IPS DF 4.7 (cell line): ENCODE results near the gene PANK1.

ENCODE experiments used
- DNase-seq: peaks from one replicate; pipeline ENCODE4 v3.0.0-alpha.2; 2013; ENCODE audit warnings: low spot score; ENCODE audit errors: extremely low read depth

The PANK1 gene

DNA sequence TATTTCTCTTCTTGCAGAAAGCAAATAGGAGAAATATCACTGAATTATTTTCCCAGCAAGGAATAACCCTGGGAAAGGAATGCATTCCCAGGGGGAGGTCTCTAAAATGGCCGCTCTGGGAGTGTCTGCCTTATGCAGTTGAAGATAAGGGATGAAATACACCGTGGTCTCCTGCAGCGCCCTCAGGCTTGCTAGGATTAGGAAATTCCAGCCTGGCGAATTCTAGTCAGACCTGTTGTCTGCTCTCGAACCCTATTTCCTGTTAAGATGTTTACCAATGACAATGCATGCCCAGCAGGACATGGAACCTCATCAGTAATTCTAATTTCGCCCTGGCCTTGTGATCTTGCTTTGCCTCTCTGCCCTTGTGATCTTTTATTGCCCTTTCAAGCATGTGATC, 24.7 kb downstream of the PANK1 start:
- peak; percentile 28 for DNase-seq

DNA sequence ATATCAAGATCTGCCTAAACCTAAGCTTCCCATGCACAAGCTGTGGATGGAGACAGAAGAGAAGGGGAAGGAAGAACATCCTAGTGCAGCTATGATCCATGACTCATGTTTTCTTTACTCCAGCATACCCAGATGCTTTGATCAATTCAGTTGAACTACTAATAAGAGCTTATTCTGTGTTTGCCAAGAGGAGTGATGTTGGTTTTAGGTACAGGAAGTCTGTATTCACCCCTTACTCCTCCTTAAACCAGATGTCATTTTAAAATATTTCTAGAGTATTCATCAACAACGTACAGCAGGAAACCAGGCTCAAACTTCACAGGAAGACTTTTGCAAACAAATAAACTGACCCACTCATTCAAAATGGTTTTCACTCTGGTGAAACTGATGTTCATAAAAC, 29.2 kb downstream of the PANK1 start:
- no peak for DNase-seq

DNA sequence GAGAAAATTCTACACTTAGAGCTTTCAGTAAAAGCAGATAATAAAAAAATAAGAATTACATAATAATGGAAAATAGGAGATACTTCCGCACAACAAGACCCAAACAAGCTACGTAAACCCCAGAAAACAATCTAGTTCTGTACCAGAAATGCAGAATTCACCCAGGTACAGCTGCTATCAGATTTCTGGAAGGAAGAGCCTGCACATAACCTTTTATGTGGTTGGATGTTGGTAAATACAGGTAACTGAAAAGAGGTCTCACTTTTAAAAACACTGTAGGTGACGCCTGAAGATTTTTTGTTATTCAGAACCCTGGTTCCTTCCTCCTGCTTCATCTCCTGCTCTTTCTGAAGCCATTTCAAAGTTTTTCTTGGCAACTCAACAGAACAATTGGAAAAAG, 29.9 kb downstream of the PANK1 start:
- DNase-seq = no peak

DNA sequence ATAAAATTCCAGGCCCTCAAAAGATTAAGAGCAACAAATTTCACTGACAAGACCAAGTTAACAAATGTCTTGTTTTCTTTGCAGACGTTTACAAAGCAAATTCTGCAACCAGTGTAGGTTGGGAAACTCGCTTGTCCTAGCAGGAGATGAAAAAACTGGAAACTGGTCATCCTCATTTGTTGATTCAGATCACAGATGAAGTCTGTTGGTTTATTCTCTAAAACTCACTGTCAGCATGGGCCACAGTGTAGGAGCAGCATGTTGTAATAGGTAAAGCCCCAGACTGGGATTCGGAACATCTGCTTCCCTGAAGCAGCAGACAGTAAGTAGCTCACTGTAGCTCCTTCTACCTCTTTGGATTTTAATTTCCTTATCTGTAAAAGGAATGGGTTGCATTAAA, 31.5 kb downstream of the PANK1 start:
- no peak for DNase-seq

DNA sequence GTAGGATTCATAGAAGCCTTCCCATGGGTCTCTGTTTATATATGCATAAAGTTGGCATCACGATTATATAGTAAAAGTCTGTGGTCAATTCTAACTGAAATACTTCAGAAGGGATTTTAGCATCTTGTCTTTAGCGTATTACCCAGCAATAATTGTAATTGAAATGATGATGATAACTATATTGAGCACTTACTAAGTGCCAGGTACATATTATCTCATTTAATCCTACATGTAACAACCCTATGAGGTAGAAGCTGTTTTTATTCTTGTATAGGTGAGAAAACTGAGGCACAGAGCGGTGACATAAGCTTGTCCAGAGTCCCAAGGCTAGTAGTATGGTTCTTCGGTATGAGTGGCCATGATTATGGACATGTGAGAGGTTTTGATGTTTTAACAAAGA, 33.8 kb downstream of the PANK1 start:
- DNase-seq = no peak

DNA sequence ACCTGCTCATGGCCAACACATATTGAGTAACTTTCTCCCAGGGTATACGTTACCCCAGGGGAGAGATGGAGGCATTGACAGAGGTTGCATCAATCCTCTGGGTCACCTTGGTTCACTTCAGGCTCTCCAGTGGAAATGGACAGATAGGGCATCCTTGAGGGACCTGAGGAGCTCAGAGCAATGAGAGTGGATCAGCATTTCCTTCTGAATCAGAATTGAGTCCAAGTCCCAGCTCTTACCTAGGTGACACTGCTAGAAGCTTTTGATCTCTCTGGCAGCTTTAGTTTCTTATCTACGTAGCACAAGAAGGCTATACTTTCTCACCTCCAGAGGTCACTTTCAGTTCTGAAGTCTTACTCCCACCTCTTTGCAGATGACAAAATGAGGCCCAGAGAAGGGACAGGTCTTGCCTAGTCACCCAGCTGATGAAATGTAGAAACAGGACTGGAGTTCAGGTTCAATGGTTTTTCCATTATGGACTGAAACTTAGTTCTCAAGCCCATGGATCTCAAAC, 35.2 kb downstream of the PANK1 start:
- no peak for DNase-seq

DNA sequence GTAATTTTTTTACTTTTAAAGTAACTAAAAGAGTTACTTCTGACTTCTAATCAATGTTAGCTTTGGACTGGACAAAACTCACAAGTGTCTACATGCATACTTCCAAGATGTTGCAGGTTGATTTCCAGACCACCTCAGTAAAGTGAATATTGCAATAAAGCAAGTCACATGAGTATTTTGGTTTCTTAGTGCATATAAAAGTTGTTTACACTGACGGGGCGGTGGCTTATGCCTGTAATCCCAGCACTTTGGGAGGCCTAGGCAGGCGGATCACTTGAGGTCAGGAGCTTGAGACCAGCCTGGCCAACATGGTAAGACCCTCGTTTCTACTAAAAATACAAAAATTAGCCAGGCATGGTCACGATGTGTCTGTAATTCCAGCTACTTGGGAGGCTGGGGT, 40.8 kb downstream of the PANK1 start:
- no peak for DNase-seq

DNA sequence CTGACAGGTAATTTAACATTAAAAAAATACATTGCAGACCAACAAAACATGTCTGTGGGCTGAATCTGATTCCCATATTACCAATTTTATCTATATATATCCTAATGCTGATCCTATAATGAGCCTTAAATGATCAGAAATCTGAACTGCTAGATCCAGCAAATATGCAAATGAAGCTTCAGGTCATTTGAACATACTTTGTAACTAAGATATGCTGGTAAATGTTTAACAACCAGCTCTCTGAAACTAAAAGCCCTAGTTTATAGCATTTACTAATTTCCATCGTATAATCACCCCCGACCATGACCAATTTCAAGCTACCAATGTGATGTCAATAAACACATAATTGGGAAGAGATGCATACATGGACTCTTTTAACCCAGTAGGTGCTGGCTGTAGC, 42.1 kb downstream of the PANK1 start:
- no peak for DNase-seq

DNA sequence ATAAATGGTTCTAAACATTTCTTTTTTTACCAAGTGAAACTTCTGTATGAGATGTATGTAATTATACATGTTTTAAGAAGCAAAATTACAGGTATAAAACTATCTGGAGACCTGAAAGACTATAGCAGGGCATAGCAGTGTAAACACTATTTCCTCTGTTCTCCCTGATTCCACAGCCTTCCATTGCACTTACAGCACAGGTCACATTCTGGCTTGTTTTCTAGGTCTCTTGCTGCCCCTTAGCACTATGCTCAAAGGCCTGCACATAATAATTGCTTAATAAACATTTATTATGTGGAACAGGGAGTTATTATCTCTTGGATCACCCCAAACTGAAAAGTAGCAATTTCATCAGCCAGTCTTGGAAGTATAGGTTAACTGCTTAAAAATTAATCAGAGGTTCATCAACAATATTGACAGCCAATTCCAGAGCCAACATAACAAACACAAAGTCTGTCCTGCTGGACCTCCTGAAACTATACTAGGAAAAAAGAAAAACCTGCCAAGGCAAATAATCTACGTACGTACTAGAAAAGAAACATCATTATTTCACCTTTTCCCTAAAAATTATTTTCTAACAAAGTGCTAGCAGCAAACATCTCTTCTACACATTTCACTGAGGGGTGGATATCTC, 43.2 kb downstream of the PANK1 start:
- no peak for DNase-seq

DNA sequence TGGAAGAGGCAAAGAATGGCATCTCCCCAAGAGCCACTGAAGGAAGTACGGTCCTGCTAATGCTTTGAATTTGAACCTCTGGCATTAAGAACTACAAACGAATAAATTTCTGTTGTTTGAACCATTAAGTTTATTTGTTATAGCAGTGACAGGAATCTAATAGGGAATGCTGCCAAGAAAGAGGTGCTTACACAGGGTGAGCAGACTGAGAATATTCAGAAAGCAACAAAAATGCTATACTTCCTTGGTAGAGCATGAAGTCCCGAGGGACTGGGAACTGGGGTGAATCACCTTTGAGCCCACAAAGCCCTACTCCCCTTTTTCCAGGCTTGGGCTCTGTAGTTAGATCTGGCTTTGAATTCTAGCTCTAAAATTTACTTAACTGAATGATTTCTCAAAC, 45.0 kb downstream of the PANK1 start:
- no peak for DNase-seq

DNA sequence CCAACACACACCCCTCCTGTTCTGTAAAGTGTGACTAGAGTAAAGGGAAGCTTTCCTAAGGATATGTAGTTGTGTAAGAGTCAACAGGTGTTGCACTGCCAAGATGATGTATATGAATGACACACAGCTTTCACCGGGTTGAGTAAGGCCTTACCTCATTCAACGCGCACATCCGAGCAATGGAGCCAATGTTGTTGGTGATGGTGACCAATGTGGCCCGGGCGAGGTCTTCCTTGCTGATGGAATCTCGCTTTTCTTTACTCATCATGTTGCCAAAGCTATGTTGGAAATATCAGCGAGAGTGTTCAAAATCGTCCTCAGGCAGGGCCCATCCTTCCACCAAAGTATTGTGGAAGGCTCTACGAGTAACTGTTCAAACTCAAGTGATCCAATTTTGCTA, 52.0 kb downstream of the PANK1 start:
- DNase-seq = no peak

DNA sequence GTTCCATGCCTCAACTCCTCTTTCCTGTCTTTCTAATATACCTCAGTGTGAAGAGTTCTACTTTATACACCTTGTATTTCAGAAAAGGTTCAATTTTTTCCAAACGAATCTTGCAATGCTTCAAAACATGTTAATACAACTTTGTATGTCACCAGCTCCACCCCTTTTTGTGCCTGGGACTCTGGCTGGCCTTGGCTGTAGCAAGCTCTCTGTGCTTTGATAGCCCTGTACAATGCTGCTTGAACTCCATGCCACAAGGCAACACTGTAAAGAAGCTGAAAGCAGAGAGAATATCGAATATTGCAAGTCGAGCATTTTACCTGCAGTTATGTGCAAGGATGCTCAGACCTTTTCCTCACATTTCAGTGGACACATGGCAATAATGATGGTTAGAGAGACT, 52.5 kb downstream of the PANK1 start:
- no peak for DNase-seq

DNA sequence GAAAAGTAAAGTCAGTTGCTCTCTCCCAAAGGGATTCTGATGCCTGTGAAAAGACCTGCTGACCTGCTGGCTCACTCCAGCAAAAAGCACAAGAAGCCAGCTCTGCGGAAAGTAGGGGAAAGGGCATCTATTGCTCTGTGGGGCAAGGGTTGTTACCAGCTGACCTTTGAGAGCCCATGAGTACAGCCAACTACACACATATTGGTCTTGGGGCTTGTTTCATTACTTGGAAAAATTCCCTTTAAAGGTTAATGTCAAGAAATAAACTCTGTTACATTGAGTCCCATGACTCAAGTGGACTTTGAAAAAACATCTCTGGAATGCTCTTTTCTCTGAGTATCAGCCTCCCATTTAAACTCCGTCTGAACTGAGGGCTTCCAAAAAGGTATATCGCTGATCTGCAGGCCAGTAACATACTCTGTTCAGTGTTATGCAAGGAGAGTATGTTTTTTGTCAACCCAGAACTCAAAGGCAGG, 53.2 kb downstream of the PANK1 start:
- DNase-seq = no peak

DNA sequence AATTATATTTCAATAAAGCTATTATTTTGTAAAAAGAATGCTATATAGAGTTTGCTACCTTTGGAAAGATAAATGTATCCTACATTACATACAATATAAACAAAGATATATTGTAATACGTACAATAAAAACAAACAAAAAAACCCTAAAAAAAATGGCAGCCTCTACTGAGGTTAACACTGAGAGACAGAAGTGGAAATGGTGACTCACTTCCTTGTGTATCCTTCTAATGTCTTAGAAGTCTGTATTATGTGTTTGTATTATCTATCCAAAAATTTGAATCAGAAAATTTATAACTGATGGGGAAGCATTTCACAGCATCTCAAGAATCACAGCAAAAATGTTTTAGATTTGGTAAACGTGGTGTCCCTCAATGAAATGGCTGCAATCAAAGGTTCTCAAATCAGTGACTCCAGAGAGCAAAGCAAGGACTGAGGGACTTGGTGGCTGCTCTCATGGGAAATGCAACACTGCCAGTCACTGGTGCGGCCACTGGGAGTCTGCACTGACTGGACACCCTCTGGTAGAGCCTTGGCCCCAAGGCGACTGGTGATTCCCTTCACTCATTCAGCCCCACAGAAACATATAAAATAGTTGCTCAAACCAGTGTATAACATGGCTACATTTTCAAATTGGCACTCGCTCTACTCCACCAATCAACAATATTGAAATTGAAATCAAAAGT, 53.8 kb downstream of the PANK1 start:
- no peak for DNase-seq

DNA sequence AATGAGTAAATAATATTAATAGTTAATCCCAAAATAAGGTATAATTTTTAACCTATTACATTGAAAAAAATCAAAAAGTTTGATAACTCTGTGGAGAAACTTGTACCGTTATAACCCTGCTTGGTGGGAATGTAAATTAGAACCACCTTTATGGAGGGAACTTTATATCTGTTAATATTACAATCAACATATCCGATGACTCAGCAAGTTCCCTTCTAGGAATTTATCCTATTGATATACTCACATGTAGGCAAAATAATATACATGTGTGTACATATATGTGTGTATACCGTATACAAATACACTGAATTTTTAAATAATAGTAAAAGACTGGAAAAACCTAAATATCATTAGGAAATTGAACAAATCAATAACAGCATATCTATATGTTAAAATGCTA, 54.7 kb downstream of the PANK1 start:
- DNase-seq = no peak

DNA sequence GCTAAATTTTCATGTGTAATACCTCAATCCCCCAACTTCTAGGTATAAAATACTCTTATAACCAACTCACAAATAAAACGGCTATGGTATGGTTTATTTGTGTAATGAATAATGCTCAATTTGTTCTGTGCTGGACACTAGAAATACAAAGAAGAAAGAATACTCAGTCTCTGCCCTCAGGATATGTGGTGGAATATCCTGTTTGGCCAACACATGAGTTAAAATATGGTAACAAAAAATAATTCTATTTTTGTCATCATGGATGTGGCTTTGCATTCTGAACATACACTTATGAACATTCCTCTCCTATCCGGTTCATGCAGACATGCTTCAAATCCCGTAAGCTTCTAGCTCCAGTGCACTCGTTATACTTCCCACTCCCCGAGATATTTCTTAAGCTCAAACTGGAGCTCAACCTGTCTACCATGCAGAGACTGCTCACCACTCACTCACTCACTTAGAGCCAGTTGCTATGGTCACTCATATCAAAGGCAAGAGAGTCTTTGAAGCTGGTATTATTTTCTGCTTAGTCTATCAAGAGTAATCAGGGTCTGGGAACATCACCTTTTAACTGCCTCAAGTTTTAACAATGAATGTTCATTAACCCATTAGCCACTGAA, 55.8 kb downstream of the PANK1 start:
- DNase-seq = no peak

DNA sequence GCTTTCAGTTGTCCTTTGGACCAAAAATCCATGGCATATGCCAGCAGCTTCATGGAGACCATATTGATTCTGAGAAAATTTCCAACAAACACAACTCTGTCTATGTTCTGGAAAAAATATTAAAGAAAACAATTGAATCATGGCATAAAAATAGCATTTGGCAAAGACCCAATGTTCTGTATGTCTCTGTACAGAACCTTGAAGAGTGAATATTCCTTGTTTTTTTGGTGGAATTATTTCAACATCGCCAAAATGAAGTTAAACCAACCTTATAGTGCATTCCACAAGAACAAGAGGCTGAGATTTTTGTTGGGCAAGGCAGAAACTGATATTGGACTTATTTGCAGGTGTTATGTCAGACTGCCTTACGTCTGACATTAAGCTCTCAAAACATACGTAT, 56.4 kb downstream of the PANK1 start:
- DNase-seq = no peak

DNA sequence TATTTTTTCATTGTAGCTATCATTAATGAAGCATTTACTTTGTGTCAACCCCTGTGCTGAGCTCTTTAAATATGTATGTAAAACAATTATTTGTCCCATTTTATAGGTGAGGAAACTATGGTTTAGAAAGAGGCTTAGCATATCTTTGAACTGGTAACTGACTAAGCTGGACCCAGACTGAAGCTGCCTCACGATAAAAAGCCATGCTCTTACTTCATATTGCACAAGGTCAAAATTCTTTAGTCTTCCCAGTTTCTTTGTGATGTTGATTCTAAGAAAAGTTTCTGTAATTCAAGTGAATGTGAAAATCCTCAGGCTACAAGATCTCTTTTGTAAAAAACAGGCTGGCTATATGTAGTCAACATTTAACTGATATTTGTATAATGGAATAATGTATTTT, 63.0 kb downstream of the PANK1 start:
- no peak for DNase-seq

DNA sequence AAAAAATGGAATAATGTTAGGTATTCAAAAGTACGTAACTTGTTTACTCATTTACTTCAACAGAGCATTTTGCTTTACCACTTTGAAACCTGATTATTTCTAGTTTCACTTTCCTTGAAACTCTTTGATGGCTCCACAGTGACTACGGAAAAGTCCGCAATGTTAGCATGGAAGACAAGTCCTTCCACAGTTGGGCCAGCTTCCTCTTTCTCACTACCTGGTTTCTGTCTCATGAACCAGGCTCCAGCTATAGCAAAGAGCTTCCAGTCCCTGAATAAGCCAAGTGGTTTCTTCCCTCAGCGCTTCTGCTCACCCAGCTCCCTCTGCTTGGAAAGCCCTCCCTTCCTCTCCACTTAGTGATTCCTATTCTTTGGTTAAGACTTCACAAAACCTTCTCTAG, 64.8 kb downstream of the PANK1 start:
- DNase-seq = no peak

DNA sequence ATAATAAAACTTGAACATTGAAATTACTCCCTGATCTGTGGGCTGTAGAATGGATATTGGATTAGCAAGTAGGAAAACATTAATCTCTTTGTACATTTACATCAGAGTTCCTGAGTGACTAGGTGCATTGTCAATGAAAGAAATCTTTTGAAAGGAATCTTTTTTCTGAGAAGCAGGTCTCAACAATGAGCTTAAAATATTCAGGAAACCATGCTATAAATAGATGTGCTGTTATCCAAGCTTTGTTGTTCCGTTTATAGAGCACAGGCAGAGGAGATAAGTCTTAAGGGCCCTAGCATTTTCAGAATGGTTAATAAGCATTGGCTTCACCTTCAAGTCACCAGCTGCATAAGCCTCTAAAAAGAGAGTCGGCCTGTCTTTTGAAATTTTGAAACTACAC, 68.3 kb downstream of the PANK1 start:
- no peak for DNase-seq

DNA sequence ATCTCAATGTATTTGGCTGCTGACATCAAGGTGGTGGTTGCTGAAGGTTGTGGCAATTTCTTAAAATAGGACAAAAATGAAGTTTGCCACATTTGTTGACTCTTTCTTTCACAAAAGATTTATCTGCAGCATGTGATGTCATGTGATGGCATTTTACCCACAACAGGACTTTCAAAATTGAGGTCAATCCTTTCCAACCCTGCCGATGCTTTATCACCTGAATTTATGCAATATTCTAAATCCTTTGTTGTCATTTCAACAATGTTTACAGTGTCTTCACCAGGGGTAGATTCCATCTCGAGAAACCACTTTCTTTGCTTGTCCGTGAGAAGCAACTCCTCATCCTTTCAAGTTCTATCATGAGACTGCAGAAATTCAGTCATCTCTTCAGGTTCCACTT, 69.0 kb downstream of the PANK1 start:
- DNase-seq = no peak

DNA sequence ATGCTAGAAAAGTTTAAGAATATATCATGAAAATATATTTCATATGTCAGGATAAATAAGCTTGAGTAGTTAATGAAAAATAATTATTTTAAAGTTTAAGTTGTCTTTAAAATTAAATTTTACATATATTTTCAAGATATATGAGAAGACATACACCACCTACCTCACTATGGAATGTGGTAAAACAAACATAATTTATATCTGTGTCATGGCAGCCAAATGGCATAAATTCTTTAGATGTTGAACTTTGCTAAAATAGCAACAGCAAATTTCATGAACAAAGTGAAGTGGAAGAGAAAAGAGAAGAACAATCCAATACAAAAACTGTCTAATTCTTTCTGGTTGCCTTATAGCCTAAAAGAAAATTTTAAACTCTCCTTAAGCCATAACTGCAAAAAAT, 70.0 kb downstream of the PANK1 start:
- DNase-seq = no peak

DNA sequence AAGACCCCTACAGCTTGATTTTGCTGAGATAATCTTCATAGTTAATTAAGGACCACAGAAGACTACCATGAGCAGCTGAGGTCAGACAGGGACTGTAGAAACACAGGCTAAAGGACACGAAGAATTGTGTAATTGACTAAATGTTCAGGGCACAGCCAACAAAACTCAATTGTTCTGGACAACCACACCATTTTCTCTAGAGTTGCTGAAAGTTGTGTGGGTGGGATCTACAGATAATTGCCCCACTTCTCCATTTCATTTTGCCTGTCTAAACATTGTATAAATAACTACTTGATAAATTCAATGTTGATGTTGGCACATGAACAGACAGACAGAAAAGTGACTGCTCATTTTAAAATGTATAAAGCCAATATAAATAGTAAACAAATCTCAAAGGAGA, 70.7 kb downstream of the PANK1 start:
- no peak for DNase-seq
